NCI-H146 (cell line): ENCODE measurements around the gene DOCK8.
"Not testable (repeated sequence)": the region's sequence is repeated elsewhere in the genome, so short reads cannot be mapped to it uniquely, and the experiment has no call there.

Experiments
- DNase-seq: peaks from one replicate; lab custom pipeline; 2025; lab: John Stamatoyannopoulos, UW

The DOCK8 gene

GRCh38 chr9:224582-225520, 10.2 kb downstream of the DOCK8 start:
- DNase-seq, result no peak

- DNase-seq, result no peak
Observed at GRCh38 chr9:227860-228259, 13.2 kb downstream of the DOCK8 start.

GRCh38 chr9:228929-229695, 14.4 kb downstream of the DOCK8 start:
- no peak for DNase-seq

GRCh38 chr9:231625-232024, 17.0 kb downstream of the DOCK8 start:
- not testable (repeated sequence) for DNase-seq

GRCh38 chr9:233708-234107, 19.0 kb downstream of the DOCK8 start:
- not testable (repeated sequence) for DNase-seq

GRCh38 chr9:237141-237857, 22.6 kb downstream of the DOCK8 start:
- no peak for DNase-seq

GRCh38 chr9:237858-238345, 23.2 kb downstream of the DOCK8 start:
- no peak for DNase-seq

- DNase-seq, result no peak
Observed at GRCh38 chr9:242461-243080, 27.9 kb downstream of the DOCK8 start.

- no peak for DNase-seq
Observed at GRCh38 chr9:248278-248961, 33.8 kb downstream of the DOCK8 start.

GRCh38 chr9:249025-249424, 34.4 kb downstream of the DOCK8 start:
- no peak for DNase-seq

- DNase-seq, result no peak
Observed at GRCh38 chr9:250039-250438, 35.4 kb downstream of the DOCK8 start.

- DNase-seq, result no peak
Observed at GRCh38 chr9:250625-251024, 36.0 kb downstream of the DOCK8 start.

GRCh38 chr9:251398-251797, 36.7 kb downstream of the DOCK8 start:
- DNase-seq, result no peak

GRCh38 chr9:253539-253938, 38.9 kb downstream of the DOCK8 start:
- no peak for DNase-seq

GRCh38 chr9:254516-254915, 39.9 kb downstream of the DOCK8 start:
- DNase-seq, result no peak

- no peak for DNase-seq
Observed at GRCh38 chr9:257957-258356, 43.3 kb downstream of the DOCK8 start.

- no peak for DNase-seq
Observed at GRCh38 chr9:259405-260404, 45.0 kb downstream of the DOCK8 start.

GRCh38 chr9:264231-264630, 49.6 kb downstream of the DOCK8 start:
- DNase-seq, result no peak

- no peak for DNase-seq
Observed at GRCh38 chr9:265209-265870, 50.7 kb downstream of the DOCK8 start.
